Measurements from ENCODE around the gene CACNA1D. TPM values are rescaled to one million over a fixed set of nuclear protein-coding genes. Genes with fewer than 3 reads are reported as not detected.

Gene CACNA1D
- polyA plus RNA-seq, 1 donor (not counting 4 experiments of a cell fraction or from before 2014, with no cell fraction given) = 0.20 TPM

DNA sequence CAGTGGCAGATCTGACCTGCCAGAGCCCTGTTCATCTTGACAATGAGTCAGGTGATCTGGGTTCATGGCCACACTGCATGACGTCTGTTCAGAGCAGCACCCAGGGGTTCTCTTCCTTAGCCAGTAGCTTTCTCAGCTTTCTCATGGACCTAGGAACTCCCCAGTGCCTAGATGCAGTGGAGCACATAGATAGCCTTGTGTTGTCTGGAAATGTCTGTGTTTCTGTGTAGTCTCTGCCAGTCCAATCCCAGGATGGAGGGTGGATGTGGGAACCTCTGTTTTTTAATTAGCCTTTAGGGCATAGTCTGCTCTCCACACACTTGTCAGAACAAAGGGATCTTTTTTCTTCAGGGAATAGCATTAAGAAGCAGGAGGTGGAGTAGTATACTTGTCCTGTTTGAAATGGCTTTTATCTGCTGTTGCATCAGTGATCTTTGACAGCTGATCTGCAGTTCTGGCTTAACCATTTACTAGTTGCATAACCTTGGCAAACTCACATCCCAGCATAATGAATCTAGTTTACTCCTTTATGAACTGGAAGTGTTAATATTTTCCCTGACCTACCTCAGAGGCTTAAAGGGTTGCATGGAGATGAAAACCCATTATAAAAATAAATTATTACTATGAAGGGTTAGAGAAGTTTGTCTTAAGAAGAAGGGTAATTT lies 16.1 kb upstream of the CACNA1D start:
- H3K4me3 ChIP-seq (ENCODE audit: control insufficient read depth in 2 of 3, extremely low read depth in 1 of 3, insufficient read depth in 2 of 3, low read depth in 1 of 3, low read length in 3 of 3) = no peak overlapping the region
- DNase-seq (ENCODE audit: low read depth, low spot score) (no peak), FAIRE-seq (no peak)
- H3K27ac ChIP-seq (ENCODE audit: control insufficient read depth, insufficient read depth, low read length) = no peak overlapping the region
- H3K36me3 ChIP-seq (ENCODE audit: control insufficient read depth in 2 of 2, extremely low read depth in 1 of 2, insufficient read depth in 2 of 2, low read length in 2 of 2) = no peaks in the 10 kb centered on the region
- no peak overlapping the region for H2AFZ ChIP-seq (ENCODE audit: control insufficient read depth, low read length)
- H3K79me2 ChIP-seq (ENCODE audit: control insufficient read depth, insufficient read depth, low read length) = no peaks in the 10 kb centered on the region
- no peak overlapping the region for H3K9ac ChIP-seq (ENCODE audit: control insufficient read depth, extremely low read depth, insufficient read depth, low read length)
- no peaks in the 10 kb centered on the region for H3K9me3 ChIP-seq (ENCODE audit: control insufficient read depth, low read depth, low read length)
- no peaks in the 10 kb centered on the region for H4K20me1 ChIP-seq (ENCODE audit: control insufficient read depth, extremely low read depth, insufficient read depth, low read length)
- no peaks in the 10 kb centered on the region for H3K4me1 ChIP-seq (ENCODE audit: control insufficient read depth, extremely low read depth, insufficient read depth, low read length)
- peaks cover 2% of the 10 kb centered on the region for H3K27me3 ChIP-seq (ENCODE audit: control insufficient read depth, extremely low read depth, insufficient read depth, low read length)
- no peaks in the 10 kb centered on the region for H3K9me1 ChIP-seq (ENCODE audit: control insufficient read depth, extremely low read depth, insufficient read depth, low read length)
- no peak for TF ChIP-seq EZH2 (IDR thresholded peaks at IDR 0.05; ENCODE audit: low read length)
- TF ChIP-seq, protein P1, sequence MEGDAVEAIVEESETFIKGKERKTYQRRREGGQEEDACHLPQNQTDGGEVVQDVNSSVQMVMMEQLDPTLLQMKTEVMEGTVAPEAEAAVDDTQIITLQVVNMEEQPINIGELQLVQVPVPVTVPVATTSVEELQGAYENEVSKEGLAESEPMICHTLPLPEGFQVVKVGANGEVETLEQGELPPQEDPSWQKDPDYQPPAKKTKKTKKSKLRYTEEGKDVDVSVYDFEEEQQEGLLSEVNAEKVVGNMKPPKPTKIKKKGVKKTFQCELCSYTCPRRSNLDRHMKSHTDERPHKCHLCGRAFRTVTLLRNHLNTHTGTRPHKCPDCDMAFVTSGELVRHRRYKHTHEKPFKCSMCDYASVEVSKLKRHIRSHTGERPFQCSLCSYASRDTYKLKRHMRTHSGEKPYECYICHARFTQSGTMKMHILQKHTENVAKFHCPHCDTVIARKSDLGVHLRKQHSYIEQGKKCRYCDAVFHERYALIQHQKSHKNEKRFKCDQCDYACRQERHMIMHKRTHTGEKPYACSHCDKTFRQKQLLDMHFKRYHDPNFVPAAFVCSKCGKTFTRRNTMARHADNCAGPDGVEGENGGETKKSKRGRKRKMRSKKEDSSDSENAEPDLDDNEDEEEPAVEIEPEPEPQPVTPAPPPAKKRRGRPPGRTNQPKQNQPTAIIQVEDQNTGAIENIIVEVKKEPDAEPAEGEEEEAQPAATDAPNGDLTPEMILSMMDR (optimal IDR thresholded peaks at IDR 0.05 in 1 of 3, IDR thresholded peaks at IDR 0.05 in 1 of 3, conservative IDR thresholded peaks at IDR 0.05 in 1 of 3; ENCODE audit: extremely low read depth in 1 of 3, insufficient read depth in 2 of 3, low read length in 3 of 3) = no peak
- dilution Hi-C loops (cut with MboI; ENCODE audit: extremely low pct_ligation_motif_present, low sequenced_read_pairs) = no loop called here
- no peak overlapping the region for H3K4me2 ChIP-seq (ENCODE audit: control insufficient read depth, extremely low read depth, insufficient read depth, low read depth, low read length)

DNA sequence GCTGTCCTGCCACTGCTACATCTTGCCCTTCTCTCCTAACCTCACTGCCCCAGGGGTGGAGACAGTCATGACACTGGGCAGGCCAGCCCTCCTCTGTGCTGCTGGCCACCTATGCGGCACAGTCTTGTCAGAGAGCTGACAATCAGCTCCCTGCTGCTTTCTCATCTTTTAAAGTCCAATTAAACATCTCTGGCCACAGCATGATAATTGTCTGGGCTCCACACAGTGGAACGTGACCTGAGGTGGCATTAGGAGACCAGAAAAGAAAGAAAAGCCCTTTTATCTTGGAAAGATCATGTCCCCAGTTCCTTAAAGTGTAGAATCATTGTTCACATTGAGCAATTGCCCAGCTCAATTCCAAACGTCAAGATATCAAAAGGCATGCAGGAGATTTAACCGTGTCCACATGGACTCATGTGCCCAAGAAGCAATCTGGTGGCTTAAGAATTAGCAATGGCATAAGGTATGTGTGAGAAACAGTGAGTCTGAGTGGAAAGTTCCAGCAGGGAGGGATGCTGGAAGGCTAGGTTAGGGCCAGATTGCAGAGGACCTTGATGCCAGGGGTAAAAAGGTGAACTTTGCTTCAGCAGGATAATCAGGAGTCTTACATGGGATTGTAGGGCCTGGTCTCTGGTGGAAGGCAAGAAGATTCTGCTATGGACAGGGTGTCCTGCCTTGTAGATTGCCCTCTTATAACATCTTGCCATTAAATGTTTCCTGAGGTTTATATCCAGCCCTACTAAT lies 15.3 kb upstream of the CACNA1D start:
- Histone ChIP-seq H3K9me1 (ENCODE audit: control insufficient read depth, extremely low read depth, insufficient read depth, low read length) (no peaks in the 10 kb centered on the region), H3K4me3 (ENCODE audit: control insufficient read depth in 2 of 3, extremely low read depth in 1 of 3, insufficient read depth in 2 of 3, low read depth in 1 of 3, low read length in 3 of 3) (no peak overlapping the region), H3K27me3 (ENCODE audit: control insufficient read depth, extremely low read depth, insufficient read depth, low read length) (peaks cover 2% of the 10 kb centered on the region), H3K36me3 (ENCODE audit: control insufficient read depth in 2 of 2, extremely low read depth in 1 of 2, insufficient read depth in 2 of 2, low read length in 2 of 2) (no peaks in the 10 kb centered on the region), H3K9me3 (ENCODE audit: control insufficient read depth, low read depth, low read length) (no peaks in the 10 kb centered on the region), H3K79me2 (ENCODE audit: control insufficient read depth, insufficient read depth, low read length) (no peaks in the 10 kb centered on the region), H3K27ac (ENCODE audit: control insufficient read depth, insufficient read depth, low read length) (no peak overlapping the region), H2AFZ (ENCODE audit: control insufficient read depth, low read length) (no peak overlapping the region), H4K20me1 (ENCODE audit: control insufficient read depth, extremely low read depth, insufficient read depth, low read length) (no peaks in the 10 kb centered on the region), H3K4me2 (ENCODE audit: control insufficient read depth, extremely low read depth, insufficient read depth, low read depth, low read length) (no peak overlapping the region), H3K4me1 (ENCODE audit: control insufficient read depth, extremely low read depth, insufficient read depth, low read length) (no peaks in the 10 kb centered on the region), H3K9ac (ENCODE audit: control insufficient read depth, extremely low read depth, insufficient read depth, low read length) (no peak overlapping the region)
- DNase-seq (ENCODE audit: low read depth, low spot score) (no peak), FAIRE-seq (no peak)
- dilution Hi-C loops (cut with MboI; ENCODE audit: extremely low pct_ligation_motif_present, low sequenced_read_pairs) = no loop called here
- TF ChIP-seq EZH2 (IDR thresholded peaks at IDR 0.05; ENCODE audit: low read length) = no peak
- TF ChIP-seq, protein P1 (optimal IDR thresholded peaks at IDR 0.05 in 1 of 3, IDR thresholded peaks at IDR 0.05 in 1 of 3, conservative IDR thresholded peaks at IDR 0.05 in 1 of 3; ENCODE audit: extremely low read depth in 1 of 3, insufficient read depth in 2 of 3, low read length in 3 of 3) = no peak
